Measurements from ENCODE around the gene KRTAP4-12.
"Not testable (repeated sequence)": the region's sequence is repeated elsewhere in the genome, so short reads cannot be mapped to it uniquely, and the experiment has no call there.

Gene KRTAP4-12

GRCh38 chr17:41123991-41124371, at the start of gene KRTAP4-12:
TSS of gene KRTAP4-12 (minus strand) at chr17:41124182. CDS start at chr17:41124122, 60 bp downstream.
- not testable (repeated sequence) for DNase-seq

GRCh38 chr17:41171886-41172285, 47.9 kb upstream of the KRTAP4-12 start:
- no peak for DNase-seq

- no peak for DNase-seq
Observed at GRCh38 chr17:41168121-41168520, 44.1 kb upstream of the KRTAP4-12 start, which contains the start of gene KRTAP4-3. TSS of gene KRTAP4-3 (minus strand) at chr17:41168221. CDS start at chr17:41168172, 49 bp downstream.

GRCh38 chr17:41167561-41167960, 43.6 kb upstream of the KRTAP4-12 start:
- no peak for DNase-seq

- DNase-seq = no peak
Observed at GRCh38 chr17:41163828-41164227, 39.8 kb upstream of the KRTAP4-12 start.

- DNase-seq = no peak
Observed at GRCh38 chr17:41160648-41161047, 36.7 kb upstream of the KRTAP4-12 start, which contains the start of gene KRTAP4-4. TSS of gene KRTAP4-4 (minus strand) at chr17:41160748. CDS start at chr17:41160691, 57 bp downstream.

- DNase-seq = not testable (repeated sequence)
Observed at GRCh38 chr17:41160190-41160589, 36.2 kb upstream of the KRTAP4-12 start.

GRCh38 chr17:41153856-41154255, 29.9 kb upstream of the KRTAP4-12 start:
- DNase-seq = peak in 6 of 56 donors; percentile 2 to 40 (median 4)

- DNase-seq = no peak
Observed at GRCh38 chr17:41151525-41151924, 27.5 kb upstream of the KRTAP4-12 start.

GRCh38 chr17:41150026-41150425, 26.0 kb upstream of the KRTAP4-12 start:
- no peak for DNase-seq

- DNase-seq = no peak
Observed at GRCh38 chr17:41149652-41149985, 25.6 kb upstream of the KRTAP4-12 start, which contains the start of gene KRTAP4-5. TSS of gene KRTAP4-5 (minus strand) at chr17:41149825. CDS start at chr17:41149767, 58 bp downstream.

- not testable (repeated sequence) for DNase-seq
Observed at GRCh38 chr17:41148971-41149651, 25.1 kb upstream of the KRTAP4-12 start.

GRCh38 chr17:41147531-41148204, 23.7 kb upstream of the KRTAP4-12 start:
- no peak for DNase-seq

GRCh38 chr17:41145261-41145660, 21.3 kb upstream of the KRTAP4-12 start:
- no peak for DNase-seq

GRCh38 chr17:41144846-41145245, 20.9 kb upstream of the KRTAP4-12 start:
- DNase-seq = no peak

GRCh38 chr17:41141361-41141760, 17.4 kb upstream of the KRTAP4-12 start:
- DNase-seq = no peak

- no peak for DNase-seq
Observed at GRCh38 chr17:41140360-41141131, 16.6 kb upstream of the KRTAP4-12 start, which contains the start of gene KRTAP4-6. TSS of gene KRTAP4-6 (minus strand) at chr17:41140544. CDS start at chr17:41140487, 57 bp downstream.

GRCh38 chr17:41139865-41140264, 15.9 kb upstream of the KRTAP4-12 start:
- DNase-seq = not testable (repeated sequence)

GRCh38 chr17:41133880-41134735, 10.1 kb upstream of the KRTAP4-12 start:
- no peak for DNase-seq

- no peak for DNase-seq
Observed at GRCh38 chr17:41131979-41132378, 8.0 kb upstream of the KRTAP4-12 start.

GRCh38 chr17:41127371-41127770, 3.4 kb upstream of the KRTAP4-12 start:
- no peak for DNase-seq

All from amygdala (tissue), 56 donors.